ENCODE results near the gene POLR2I. TPM values are rescaled to one million over a fixed set of nuclear protein-coding genes. Genes with fewer than 3 reads are reported as not detected.

Gene POLR2I
- total and polyA plus RNA-seq, 2 donors (not counting 1 experiment from before 2014, with no cell fraction given) = 33.4 to 39.1 TPM

DNA sequence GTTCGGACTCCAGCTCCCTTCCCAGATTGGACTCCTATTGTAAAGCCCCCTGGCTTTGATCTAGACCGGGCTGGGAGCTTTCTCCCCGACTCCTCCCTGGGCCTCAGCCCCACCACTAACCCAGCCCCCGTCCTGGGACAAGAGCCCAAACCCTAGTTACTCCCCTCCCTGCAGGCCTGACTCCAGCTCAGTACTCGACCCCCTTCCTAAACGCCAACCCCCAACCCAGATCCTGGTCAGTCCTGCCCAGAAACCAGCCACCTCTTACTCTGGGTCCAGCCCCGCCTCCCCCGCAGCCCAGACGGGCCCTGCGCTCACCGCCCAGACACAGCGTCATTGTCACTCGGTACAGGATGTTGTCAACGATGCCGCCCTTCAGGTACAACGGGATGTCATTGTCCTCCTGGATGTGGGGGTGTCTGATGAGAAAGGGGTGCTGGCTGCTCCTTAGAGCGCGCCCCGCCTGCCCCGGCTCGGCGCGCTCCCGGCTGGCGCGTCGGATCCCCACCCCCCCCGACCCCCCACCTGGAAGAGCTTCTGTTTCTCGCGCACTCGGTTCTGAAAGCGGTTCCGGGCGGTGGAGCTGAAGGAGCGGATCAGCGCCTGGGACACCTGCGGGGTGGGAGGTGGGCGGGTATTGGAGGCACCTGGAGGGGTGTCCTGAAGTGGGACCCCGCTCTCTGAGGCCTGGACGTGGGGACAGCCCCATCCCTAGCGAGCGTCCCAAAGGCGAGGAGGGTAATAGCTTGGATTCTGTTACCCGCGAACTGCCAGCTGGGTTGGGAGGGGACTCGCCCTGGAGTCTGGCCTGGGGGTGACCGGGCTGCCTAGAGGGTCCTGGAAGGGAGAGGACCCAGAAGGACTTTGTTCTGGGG is 36.7 kb upstream of the POLR2I start:
- no peak overlapping the region for H3K9ac ChIP-seq (ENCODE audit: low read length)
- no peak overlapping the region for H3K27ac ChIP-seq (ENCODE audit: low read length in 2 of 2)
- H3K4me3 ChIP-seq (ENCODE audit: control extremely low read depth in 1 of 5, extremely low read depth in 1 of 5, insufficient read depth in 1 of 5, low read depth in 2 of 5, low read length in 4 of 5) = no peak overlapping the region
- ATAC-seq (ENCODE audit: low read depth) (no peak), DNase-seq (no peak)
- H3K27me3 ChIP-seq (replicated peaks in 1 of 4; ENCODE audit: control extremely low read depth in 1 of 4, control insufficient read depth in 3 of 4, insufficient read depth in 4 of 4, low read length in 3 of 4) = no peaks in the 10 kb centered on the region
- intact Hi-C loops (cut with micrococcal nuclease) = no loop called here
- Mint-ChIP-seq H3K4me3 (no peak overlapping the region), H3K27ac (no peak overlapping the region), H3K27me3 (no peaks in the 10 kb centered on the region), H3K9me3 (ENCODE audit: insufficient read depth) (no peaks in the 10 kb centered on the region), H3K4me1 (no peaks in the 10 kb centered on the region)
- H3K4me1 ChIP-seq (ENCODE audit: control insufficient read depth in 2 of 2, insufficient read depth in 2 of 2, low read length in 2 of 2) = no peaks in the 10 kb centered on the region
- H3K9me3 ChIP-seq (ENCODE audit: control extremely low read depth in 1 of 3, control insufficient read depth in 2 of 3, insufficient read depth in 1 of 3, low read length in 2 of 3) = no peaks in the 10 kb centered on the region
- POLR2A ChIA-PET = interaction anchor here (0.6 kb wide), 1 partner anchor 169 kb away, joined by 6 read pairs; no protein-coding TSS in a partner anchor
- no peaks in the 10 kb centered on the region for H3K79me2 ChIP-seq (ENCODE audit: control insufficient read depth, insufficient read depth, low read length)
- H3K36me3 ChIP-seq (replicated peaks in 1 of 2; ENCODE audit: control extremely low read depth in 1 of 2, control insufficient read depth in 1 of 2, extremely low read depth in 1 of 2, insufficient read depth in 2 of 2, low read length in 1 of 2) = peaks cover 1 to 42% of the 10 kb centered on the region in 2 experiments
- TF ChIP-seq, protein P1, sequence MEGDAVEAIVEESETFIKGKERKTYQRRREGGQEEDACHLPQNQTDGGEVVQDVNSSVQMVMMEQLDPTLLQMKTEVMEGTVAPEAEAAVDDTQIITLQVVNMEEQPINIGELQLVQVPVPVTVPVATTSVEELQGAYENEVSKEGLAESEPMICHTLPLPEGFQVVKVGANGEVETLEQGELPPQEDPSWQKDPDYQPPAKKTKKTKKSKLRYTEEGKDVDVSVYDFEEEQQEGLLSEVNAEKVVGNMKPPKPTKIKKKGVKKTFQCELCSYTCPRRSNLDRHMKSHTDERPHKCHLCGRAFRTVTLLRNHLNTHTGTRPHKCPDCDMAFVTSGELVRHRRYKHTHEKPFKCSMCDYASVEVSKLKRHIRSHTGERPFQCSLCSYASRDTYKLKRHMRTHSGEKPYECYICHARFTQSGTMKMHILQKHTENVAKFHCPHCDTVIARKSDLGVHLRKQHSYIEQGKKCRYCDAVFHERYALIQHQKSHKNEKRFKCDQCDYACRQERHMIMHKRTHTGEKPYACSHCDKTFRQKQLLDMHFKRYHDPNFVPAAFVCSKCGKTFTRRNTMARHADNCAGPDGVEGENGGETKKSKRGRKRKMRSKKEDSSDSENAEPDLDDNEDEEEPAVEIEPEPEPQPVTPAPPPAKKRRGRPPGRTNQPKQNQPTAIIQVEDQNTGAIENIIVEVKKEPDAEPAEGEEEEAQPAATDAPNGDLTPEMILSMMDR (IDR thresholded peaks at IDR 0.05) = no peak
- TF ChIP-seq EZH2 (IDR thresholded peaks at IDR 0.05; ENCODE audit: borderline replicate concordance, insufficient read depth, low read depth, low read length, poor library complexity, severe bottlenecking) = no peak
- H3K4me2 ChIP-seq (replicated peaks; ENCODE audit: low read depth, low read length, poor library complexity, severe bottlenecking) = no peak overlapping the region
- H2AFZ ChIP-seq (ENCODE audit: insufficient read depth, low read depth, low read length, poor library complexity, severe bottlenecking) = no peak overlapping the region
- no peaks in the 10 kb centered on the region for H4K20me1 ChIP-seq (ENCODE audit: control insufficient read depth, insufficient read depth, low read length, poor library complexity, severe bottlenecking)
- 96% methylated on average over 34 of the region's 47 CpGs for WGBS (ENCODE audit: insufficient coverage)
- CTCF ChIA-PET = interaction anchor here (1.3 to 2.6 kb wide), 2 partner anchors 23 to 24 kb away, joined by 3 to 15 read pairs; no protein-coding TSS in a partner anchor

DNA sequence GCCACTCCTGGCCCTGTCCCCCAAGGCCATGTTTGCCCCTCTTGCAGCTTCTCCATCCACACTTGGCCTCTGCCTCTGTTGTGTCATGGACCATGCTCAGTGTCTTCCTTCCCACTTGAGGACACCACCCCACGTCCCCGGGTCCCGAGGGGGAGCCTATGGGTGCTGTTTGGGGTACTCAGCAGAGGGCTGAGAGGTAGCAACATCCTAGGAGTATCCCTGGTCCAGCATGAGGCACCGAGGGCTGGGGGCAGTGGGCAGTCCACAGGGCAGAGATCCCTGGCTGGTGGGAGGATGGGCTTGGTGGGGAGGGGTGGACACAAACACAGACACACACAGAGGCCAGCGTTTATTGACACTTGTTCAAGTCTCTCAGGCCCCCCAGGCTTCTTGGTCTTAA is 35.9 kb upstream of the POLR2I start:
- H3K4me3 Mint-ChIP-seq = no peak overlapping the region
- H3K4me1 ChIP-seq (ENCODE audit: control insufficient read depth in 2 of 2, insufficient read depth in 2 of 2, low read length in 2 of 2) = no peaks in the 10 kb centered on the region
- no peak overlapping the region for H2AFZ ChIP-seq (ENCODE audit: insufficient read depth, low read depth, low read length, poor library complexity, severe bottlenecking)
- no peak for TF ChIP-seq EZH2 (IDR thresholded peaks at IDR 0.05; ENCODE audit: borderline replicate concordance, insufficient read depth, low read depth, low read length, poor library complexity, severe bottlenecking)
- TF ChIP-seq, protein P1 (IDR thresholded peaks at IDR 0.05) = no peak
- no peaks in the 10 kb centered on the region for H3K27me3 Mint-ChIP-seq
- H3K36me3 ChIP-seq (replicated peaks in 1 of 2; ENCODE audit: control extremely low read depth in 1 of 2, control insufficient read depth in 1 of 2, extremely low read depth in 1 of 2, insufficient read depth in 2 of 2, low read length in 1 of 2) = peaks cover 1 to 50% of the 10 kb centered on the region in 2 experiments
- WGBS (ENCODE audit: insufficient coverage) = 83% methylated on average over 5 of the region's 5 CpGs
- no peak overlapping the region for H3K9ac ChIP-seq (ENCODE audit: low read length)
- H3K27me3 ChIP-seq (replicated peaks in 1 of 4; ENCODE audit: control extremely low read depth in 1 of 4, control insufficient read depth in 3 of 4, insufficient read depth in 4 of 4, low read length in 3 of 4) = no peaks in the 10 kb centered on the region
- no peak overlapping the region for H3K27ac ChIP-seq (ENCODE audit: low read length in 2 of 2)
- POLR2A ChIA-PET = no interaction called here
- CTCF ChIA-PET = interaction anchor here (1.3 kb wide), 1 partner anchor 23 kb away, joined by 3 read pairs; no protein-coding TSS in a partner anchor
- no peaks in the 10 kb centered on the region for H3K9me3 ChIP-seq (ENCODE audit: control extremely low read depth in 1 of 3, control insufficient read depth in 2 of 3, insufficient read depth in 1 of 3, low read length in 2 of 3)
- DNase-seq (no peak), ATAC-seq (ENCODE audit: low read depth) (no peak)
- no peak overlapping the region for H3K4me2 ChIP-seq (replicated peaks; ENCODE audit: low read depth, low read length, poor library complexity, severe bottlenecking)
- intact Hi-C loops (cut with micrococcal nuclease) = no loop called here
- H3K27ac Mint-ChIP-seq = no peak overlapping the region
- no peak overlapping the region for H3K4me3 ChIP-seq (ENCODE audit: control extremely low read depth in 1 of 5, extremely low read depth in 1 of 5, insufficient read depth in 1 of 5, low read depth in 2 of 5, low read length in 4 of 5)
- H3K9me3 Mint-ChIP-seq (ENCODE audit: insufficient read depth) = no peaks in the 10 kb centered on the region
- peaks cover 8% of the 10 kb centered on the region for H4K20me1 ChIP-seq (ENCODE audit: control insufficient read depth, insufficient read depth, low read length, poor library complexity, severe bottlenecking)
- H3K79me2 ChIP-seq (ENCODE audit: control insufficient read depth, insufficient read depth, low read length) = peaks cover 6% of the 10 kb centered on the region
- no peaks in the 10 kb centered on the region for H3K4me1 Mint-ChIP-seq
